SKM-1 (cell line): Measurements from ENCODE around the gene CCDC50.

Experiments used
- DNase-seq: peaks from one replicate; lab custom pipeline; 2025; ENCODE audit not compliant: unreplicated experiment; lab: John Stamatoyannopoulos, UW

CCDC50 gene

GRCh38 chr3:191376516-191377141 is 47.4 kb downstream of the CCDC50 start:
- no peak for DNase-seq

GRCh38 chr3:191378142-191378812 is 49.1 kb downstream of the CCDC50 start:
- DNase-seq = no peak

GRCh38 chr3:191379446-191379845 is 50.3 kb downstream of the CCDC50 start:
- no peak for DNase-seq

GRCh38 chr3:191380001-191380400 is 50.8 kb downstream of the CCDC50 start:
- DNase-seq = no peak

- no peak for DNase-seq
Measured at GRCh38 chr3:191381303-191381702, 52.1 kb downstream of the CCDC50 start.

GRCh38 chr3:191382661-191383060 is 53.5 kb downstream of the CCDC50 start:
- DNase-seq = no peak

GRCh38 chr3:191383124-191383523 is 53.9 kb downstream of the CCDC50 start:
- DNase-seq = no peak

GRCh38 chr3:191385101-191385500 is 55.9 kb downstream of the CCDC50 start:
- DNase-seq = no peak

GRCh38 chr3:191387441-191388077 is 58.4 kb downstream of the CCDC50 start:
- no peak for DNase-seq

GRCh38 chr3:191388823-191389222 is 59.6 kb downstream of the CCDC50 start:
- no peak for DNase-seq

GRCh38 chr3:191390580-191390979 is 61.4 kb downstream of the CCDC50 start:
- DNase-seq = no peak

- DNase-seq = no peak
Measured at GRCh38 chr3:191391861-191392808, 62.9 kb downstream of the CCDC50 start.

GRCh38 chr3:191393146-191393545 is 64.0 kb downstream of the CCDC50 start:
- DNase-seq = no peak

GRCh38 chr3:191397771-191398170 is 68.6 kb downstream of the CCDC50 start:
- no peak for DNase-seq

GRCh38 chr3:191398607-191399006 is 69.4 kb downstream of the CCDC50 start:
- DNase-seq = no peak

- no peak for DNase-seq
Measured at GRCh38 chr3:191399918-191400317, 70.7 kb downstream of the CCDC50 start.

- DNase-seq = no peak
Measured at GRCh38 chr3:191401775-191402357, 72.7 kb downstream of the CCDC50 start.

- no peak for DNase-seq
Measured at GRCh38 chr3:191409791-191410359, 80.7 kb downstream of the CCDC50 start.

- no peak for DNase-seq
Measured at GRCh38 chr3:191412759-191413158, 83.6 kb downstream of the CCDC50 start.

- DNase-seq = no peak
Measured at GRCh38 chr3:191414286-191414685, 85.1 kb downstream of the CCDC50 start.

- no peak for DNase-seq
Measured at GRCh38 chr3:191414732-191415131, 85.5 kb downstream of the CCDC50 start.
